Measurements from ENCODE around the gene SMOC1. TPM values are rescaled to one million over a fixed set of nuclear protein-coding genes. Genes with fewer than 3 reads are reported as not detected.

The SMOC1 gene
- total and polyA plus RNA-seq, 9 of the 15 experiments (the other 6 are each of a cell fraction or from before 2014, with no cell fraction given): 0.04 TPM; not detected in 8

GRCh38 chr14:69960296-69960695 lies 81.1 kb downstream of the SMOC1 start:
- DNase-seq (ENCODE audit: extremely low read depth in 1 of 4, low spot score in 3 of 4): no peak
- H3K9ac ChIP-seq (ENCODE audit: insufficient read depth in 1 of 2, low read depth in 2 of 2, low read length in 2 of 2): no peak overlapping the region
- H3K4me2 ChIP-seq (ENCODE audit: insufficient read depth, low read length): no peak overlapping the region
- no peak overlapping the region for H3K27ac ChIP-seq (ENCODE audit: extremely low read depth, low read depth, low read length)
- FAIRE-seq: no peak
- TF ChIP-seq MITF (IDR thresholded peaks at IDR 0.05) (no peak), HNRNPUL1 (IDR thresholded peaks at IDR 0.05; ENCODE audit: low read length) (no peak), SRF (CRISPR knock-in tag; IDR thresholded peaks at IDR 0.05) (no peak), HMG20A (CRISPR knock-in tag; conservative IDR thresholded peaks at IDR 0.05) (no peak), DNMT1 (IDR thresholded peaks at IDR 0.05) (no peak), STAT5B (CRISPR knock-in tag; IDR thresholded peaks at IDR 0.05) (no peak), GABPB2 (CRISPR knock-in tag; conservative IDR thresholded peaks at IDR 0.05) (no peak), CHCHD3 (CRISPR knock-in tag; IDR thresholded peaks at IDR 0.05) (no peak), E2F4 (CRISPR knock-in tag; IDR thresholded peaks at IDR 0.05; ENCODE audit: low read depth) (no peak), ZNF507 (tag; conservative IDR thresholded peaks at IDR 0.05) (no peak), THRB (CRISPR knock-in tag; conservative IDR thresholded peaks at IDR 0.05) (no peak)
- H2AFZ ChIP-seq (ENCODE audit: low read depth, low read length): no peak overlapping the region
- H3K9me3 ChIP-seq (replicated peaks; ENCODE audit: control insufficient read depth, insufficient read depth, low read depth, low read length): no peaks in the 10 kb centered on the region
- ChIA-PET POLR2A (no interaction called here), CTCF (ENCODE audit: low intra/inter-chr PET ratio) (no interaction called here)
- ATAC-seq: no peak
- H3K79me2 ChIP-seq (ENCODE audit: control insufficient read depth, insufficient read depth, low read length): no peaks in the 10 kb centered on the region
- no peaks in the 10 kb centered on the region for H3K9me1 ChIP-seq (ENCODE audit: control insufficient read depth, insufficient read depth, low read length)
- no peaks in the 10 kb centered on the region for H3K36me3 ChIP-seq (ENCODE audit: control insufficient read depth, insufficient read depth, low read length)
- H3K27me3 ChIP-seq (ENCODE audit: control insufficient read depth in 2 of 2, insufficient read depth in 2 of 2, low read length in 2 of 2): peaks cover 0 to 4% of the 10 kb centered on the region in 2 experiments; a peak in 3 of 5 replicates
- intact Hi-C loops (cut with micrococcal nuclease): no loop called here
- BruUV-seq (replicated peaks): no TSS peak
- in situ Hi-C loops (cut with MboI): no loop called here
- no peaks in the 10 kb centered on the region for H3K4me1 ChIP-seq (replicated peaks in 1 of 2; ENCODE audit: control insufficient read depth in 2 of 2, insufficient read depth in 2 of 2, low read length in 2 of 2)
- H4K20me1 ChIP-seq (replicated peaks; ENCODE audit: control insufficient read depth, insufficient read depth, low read length): no peaks in the 10 kb centered on the region
- H3K4me3 ChIP-seq: no peak overlapping the region
